ENCODE results near the gene OAS3. TPM values are rescaled to one million over a fixed set of nuclear protein-coding genes. Genes with fewer than 3 reads are reported as not detected.

The OAS3 gene
- total and polyA plus RNA-seq, 3 donors from 2014 or later: 6.9 to 11.5 (median 8.5) TPM

DNA sequence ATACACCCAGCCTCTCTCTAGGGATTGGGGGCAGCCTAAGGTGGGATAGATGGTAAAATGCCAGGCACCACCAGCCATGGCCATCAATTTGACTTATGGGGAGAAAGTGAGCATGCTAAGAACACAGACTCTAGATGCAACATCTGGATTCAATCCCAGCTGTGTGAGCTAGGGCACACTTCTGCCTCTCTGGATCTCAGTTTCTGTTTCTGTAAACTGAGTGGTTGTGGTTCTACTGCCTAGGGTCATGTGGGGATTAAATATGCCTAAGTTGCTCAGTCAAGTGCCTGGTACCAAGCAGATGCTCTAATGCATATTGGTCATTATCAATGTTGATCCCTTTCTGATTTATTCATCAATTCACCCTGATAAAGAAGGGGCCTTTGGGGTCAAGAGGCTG is 44.1 kb upstream of the OAS3 start:
- no peak for DNase-seq
- Histone ChIP-seq H3K4me3 (no peak overlapping the region), H3K9me3 (no peaks in the 10 kb centered on the region), H3K36me3 (ENCODE audit: low read depth, missing control alignments) (no peaks in the 10 kb centered on the region), H3K4me1 (no peaks in the 10 kb centered on the region), H3K27ac (no peak overlapping the region), H3K27me3 (no peaks in the 10 kb centered on the region)
- intact Hi-C loops (cut with DNase I; ENCODE audit: low total_unique reads): no loop called here
- TF ChIP-seq, protein P1, sequence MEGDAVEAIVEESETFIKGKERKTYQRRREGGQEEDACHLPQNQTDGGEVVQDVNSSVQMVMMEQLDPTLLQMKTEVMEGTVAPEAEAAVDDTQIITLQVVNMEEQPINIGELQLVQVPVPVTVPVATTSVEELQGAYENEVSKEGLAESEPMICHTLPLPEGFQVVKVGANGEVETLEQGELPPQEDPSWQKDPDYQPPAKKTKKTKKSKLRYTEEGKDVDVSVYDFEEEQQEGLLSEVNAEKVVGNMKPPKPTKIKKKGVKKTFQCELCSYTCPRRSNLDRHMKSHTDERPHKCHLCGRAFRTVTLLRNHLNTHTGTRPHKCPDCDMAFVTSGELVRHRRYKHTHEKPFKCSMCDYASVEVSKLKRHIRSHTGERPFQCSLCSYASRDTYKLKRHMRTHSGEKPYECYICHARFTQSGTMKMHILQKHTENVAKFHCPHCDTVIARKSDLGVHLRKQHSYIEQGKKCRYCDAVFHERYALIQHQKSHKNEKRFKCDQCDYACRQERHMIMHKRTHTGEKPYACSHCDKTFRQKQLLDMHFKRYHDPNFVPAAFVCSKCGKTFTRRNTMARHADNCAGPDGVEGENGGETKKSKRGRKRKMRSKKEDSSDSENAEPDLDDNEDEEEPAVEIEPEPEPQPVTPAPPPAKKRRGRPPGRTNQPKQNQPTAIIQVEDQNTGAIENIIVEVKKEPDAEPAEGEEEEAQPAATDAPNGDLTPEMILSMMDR (IDR thresholded peaks at IDR 0.05): no peak
- no peak for TF ChIP-seq POLR2A (IDR thresholded peaks at IDR 0.05)

DNA sequence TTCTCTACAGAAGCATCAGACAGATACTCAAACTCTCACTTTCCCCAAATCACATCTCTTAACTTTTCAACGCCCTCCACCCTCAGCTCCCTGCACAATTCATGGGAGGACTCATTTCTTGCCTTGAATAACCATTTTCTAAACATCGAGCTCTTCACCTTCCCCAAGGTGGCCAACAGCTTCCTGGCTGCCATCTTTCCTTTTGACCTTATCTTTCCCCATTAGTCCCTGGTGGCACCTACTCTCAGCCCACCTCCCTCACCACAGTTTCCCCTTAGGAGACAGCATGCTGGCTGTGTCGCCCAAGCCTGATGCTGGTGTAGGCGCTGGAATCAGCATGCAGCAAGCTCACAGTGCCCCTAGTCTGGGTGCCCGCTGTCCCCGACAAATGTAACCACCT is 39.9 kb upstream of the OAS3 start:
- no peak overlapping the region for H3K4me3 ChIP-seq
- H3K4me1 ChIP-seq: no peaks in the 10 kb centered on the region
- no peak for TF ChIP-seq POLR2A (IDR thresholded peaks at IDR 0.05)
- TF ChIP-seq, protein P1 (IDR thresholded peaks at IDR 0.05): no peak
- no peaks in the 10 kb centered on the region for H3K36me3 ChIP-seq (ENCODE audit: low read depth, missing control alignments)
- H3K9me3 ChIP-seq: no peaks in the 10 kb centered on the region
- WGBS, 2 donors: 83 to 92% methylated on average over 6 of the region's 6 CpGs
- no peak overlapping the region for H3K27ac ChIP-seq
- no peak for DNase-seq
- intact Hi-C loops (cut with DNase I; ENCODE audit: low total_unique reads): no loop called here
- no peaks in the 10 kb centered on the region for H3K27me3 ChIP-seq

DNA sequence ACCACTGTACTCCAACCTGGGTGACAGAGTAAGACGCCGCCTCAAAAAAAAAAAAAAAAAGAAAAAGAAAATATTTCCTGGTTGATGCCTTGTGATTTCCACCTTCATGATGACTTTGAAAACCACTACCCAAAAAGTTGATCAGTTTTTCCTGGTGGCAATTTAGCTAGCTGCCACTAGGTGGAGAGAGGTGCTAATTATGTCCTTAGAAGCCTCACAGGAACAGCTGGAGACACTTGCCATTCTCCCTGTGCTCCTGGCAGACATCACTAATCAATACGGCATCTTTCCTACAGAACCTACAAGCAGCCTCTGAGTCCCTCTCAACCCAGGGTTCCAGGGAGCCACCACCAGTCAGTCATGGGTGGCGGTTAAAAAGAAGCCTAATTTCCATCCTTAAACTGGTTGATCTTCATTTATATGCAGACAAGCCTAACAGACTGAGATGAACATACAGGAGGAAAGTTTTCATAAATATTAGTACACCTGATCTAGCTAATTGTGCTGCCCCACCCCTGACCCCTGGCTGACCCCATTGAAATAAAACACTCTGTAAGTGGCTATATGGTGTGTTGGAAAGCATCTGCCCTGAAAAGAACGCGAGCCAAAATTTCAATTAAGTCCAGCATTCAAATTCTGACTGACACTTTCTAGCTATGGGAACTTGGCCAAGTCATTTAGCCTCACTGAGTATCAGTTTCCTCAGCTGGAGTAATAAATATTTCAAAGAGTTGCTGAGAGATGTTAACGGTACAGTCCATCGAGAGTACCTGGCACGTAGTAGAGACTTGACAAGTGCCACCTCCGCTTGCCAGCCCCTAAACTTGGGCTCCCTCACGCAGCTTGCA is 37.8 kb upstream of the OAS3 start:
- H3K4me3 ChIP-seq: no peak overlapping the region
- H3K27ac ChIP-seq: no peak overlapping the region
- H3K4me1 ChIP-seq: peaks cover 2% of the 10 kb centered on the region
- intact Hi-C loops (cut with DNase I; ENCODE audit: low total_unique reads): no loop called here
- DNase-seq: peak; percentile 58
- no peaks in the 10 kb centered on the region for H3K27me3 ChIP-seq
- TF ChIP-seq POLR2A (IDR thresholded peaks at IDR 0.05): no peak
- TF ChIP-seq, protein P1 (IDR thresholded peaks at IDR 0.05): peak; percentile 23 to 59 (median 58)
- no peaks in the 10 kb centered on the region for H3K36me3 ChIP-seq (ENCODE audit: low read depth, missing control alignments)
- 90 to 95% methylated on average over 11 of the region's 11 CpGs for WGBS, 2 donors
- no peaks in the 10 kb centered on the region for H3K9me3 ChIP-seq

DNA sequence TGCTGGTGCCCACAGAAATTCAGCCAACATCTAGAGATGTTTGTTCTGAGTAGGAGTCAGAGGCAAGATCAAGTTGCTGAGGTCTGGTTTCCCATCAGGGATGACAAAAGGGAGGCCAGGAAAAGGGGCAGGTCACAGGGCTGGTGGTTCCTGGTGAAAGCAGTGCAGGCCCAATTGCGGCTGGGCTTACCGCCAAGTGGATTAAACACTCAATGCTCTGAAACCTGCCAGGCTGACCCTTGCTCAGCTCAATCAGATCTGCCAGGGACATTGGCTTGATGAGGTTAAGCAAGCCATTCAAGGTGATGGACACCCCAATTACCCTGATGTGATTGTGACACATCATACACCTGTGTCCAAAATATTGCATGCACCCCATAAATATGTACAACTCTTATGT is 37.0 kb upstream of the OAS3 start:
- TF ChIP-seq POLR2A (IDR thresholded peaks at IDR 0.05): no peak
- TF ChIP-seq, protein P1 (IDR thresholded peaks at IDR 0.05): no peak
- Histone ChIP-seq H3K4me3 (no peak overlapping the region), H3K27me3 (no peaks in the 10 kb centered on the region), H3K27ac (no peak overlapping the region), H3K36me3 (ENCODE audit: low read depth, missing control alignments) (no peaks in the 10 kb centered on the region), H3K4me1 (peaks cover 8% of the 10 kb centered on the region), H3K9me3 (no peaks in the 10 kb centered on the region)
- WGBS, 2 donors: 97 to 100% methylated on average over 2 of the region's 2 CpGs
- no peak for DNase-seq
- intact Hi-C loops (cut with DNase I; ENCODE audit: low total_unique reads): no loop called here

DNA sequence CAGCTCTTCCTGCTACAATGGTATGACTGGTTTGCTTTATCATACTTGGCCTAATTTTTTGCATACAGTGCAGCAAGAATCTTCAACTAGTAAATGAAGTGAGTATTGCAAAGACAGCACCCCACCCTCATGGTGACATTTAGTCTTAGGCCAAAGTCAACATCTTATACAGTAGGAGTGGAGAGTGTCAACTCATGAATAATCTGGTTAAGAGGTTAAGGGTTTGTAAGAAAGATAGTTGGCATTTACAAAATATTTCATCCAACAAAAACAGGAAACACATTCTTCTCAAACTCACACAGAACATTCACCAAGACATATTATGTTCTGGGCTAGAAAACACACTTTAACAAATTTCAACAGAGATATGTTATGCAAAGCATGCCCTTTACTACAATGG is 33.7 kb upstream of the OAS3 start:
- DNase-seq: no peak
- Histone ChIP-seq H3K27me3 (no peaks in the 10 kb centered on the region), H3K27ac (no peak overlapping the region), H3K4me3 (no peak overlapping the region), H3K4me1 (peaks cover 17% of the 10 kb centered on the region), H3K9me3 (no peaks in the 10 kb centered on the region), H3K36me3 (ENCODE audit: low read depth, missing control alignments) (no peaks in the 10 kb centered on the region)
- TF ChIP-seq POLR2A (IDR thresholded peaks at IDR 0.05): no peak
- TF ChIP-seq, protein P1 (IDR thresholded peaks at IDR 0.05): no peak
- intact Hi-C loops (cut with DNase I; ENCODE audit: low total_unique reads): no loop called here

Measured in testis (tissue), 3 donors.